HepG2 (cell line): Measurements from ENCODE around the gene GPC6. TPM values are rescaled to one million over a fixed set of nuclear protein-coding genes. Genes with fewer than 3 reads are reported as not detected.

ENCODE experiments used
- AHR ChIP-seq: IDR thresholded peaks from 2 replicates; pipeline ENCODE4 v1.6.1; 2018; ENCODE audit warnings: missing genetic modification reagents, missing compliant biosample characterization
- ARHGAP35 ChIP-seq: sonication (generic); formaldehyde crosslinking; IDR thresholded peaks from 2 replicates; pipeline ENCODE4 v1.9.0; 2022; ENCODE audit warnings: mild to moderate bottlenecking, inconsistent platforms, moderate library complexity, missing genetic modification reagents, borderline replicate concordance
- ATM ChIP-seq: fragments of 450-650 bp; IDR thresholded peaks from 2 replicates; pipeline ENCODE4 v1.7.1; 2017; ENCODE audit warnings: mild to moderate bottlenecking, borderline replicate concordance
- CEBPG ChIP-seq: IDR thresholded peaks from 2 replicates; pipeline ENCODE4 v1.6.1; 2016
- HDAC2 ChIP-seq: sonication (generic); formaldehyde crosslinking; IDR thresholded peaks from 2 replicates; pipeline ENCODE4 v1.4.0; 2020; ENCODE audit warnings: missing genetic modification reagents
- HHEX ChIP-seq: IDR thresholded peaks from 2 replicates; pipeline ENCODE4 v1.6.1; 2016; ENCODE audit warnings: control low read depth
- HNF4A ChIP-seq: sonication (generic); formaldehyde crosslinking; IDR thresholded peaks from 2 replicates; pipeline ENCODE4 v1.4.0; 2020; ENCODE audit warnings: missing genetic modification reagents
- JUN ChIP-seq: sonication (generic); formaldehyde crosslinking; IDR thresholded peaks from 2 replicates; pipeline ENCODE4 v1.4.0; 2020; ENCODE audit warnings: mild to moderate bottlenecking, missing genetic modification reagents
- RORA ChIP-seq: sonication (generic); formaldehyde crosslinking; IDR thresholded peaks from 2 replicates; pipeline ENCODE4 v1.5.0; 2020; ENCODE audit warnings: mild to moderate bottlenecking, missing genetic modification reagents, moderate library complexity
- SMARCC2 ChIP-seq: fragments of 450-650 bp; IDR thresholded peaks from 2 replicates; pipeline ENCODE4 v1.6.1; 2017; ENCODE audit warnings: antibody characterized with exemption, mild to moderate bottlenecking
- U2AF1 ChIP-seq: fragments of 200-400 bp; formaldehyde crosslinking; optimal IDR thresholded peaks from 2 replicates; pipeline ENCODE3; 2017; ENCODE audit warnings: mild to moderate bottlenecking, low read depth, low read length
- ZFP36 ChIP-seq: fragments of 150-350 bp; IDR thresholded peaks from 2 replicates; pipeline ENCODE4 v1.6.1; 2018; ENCODE audit warnings: borderline replicate concordance, low read length, low read depth; ENCODE audit not compliant: partially characterized antibody
- ZNF207 ChIP-seq: fragments of 450-650 bp; IDR thresholded peaks from 2 replicates; pipeline ENCODE4 v1.6.1; 2016; ENCODE audit warnings: antibody characterized with exemption, borderline replicate concordance
- ZNF33B ChIP-seq: sonication (generic); formaldehyde crosslinking; IDR thresholded peaks from 2 replicates; pipeline ENCODE4 v1.5.1; 2020; ENCODE audit warnings: mild to moderate bottlenecking, missing genetic modification reagents
- ZNF678 ChIP-seq: sonication (generic); formaldehyde crosslinking; IDR thresholded peaks from 2 replicates; pipeline ENCODE4 v1.4.0; 2020; ENCODE audit warnings: mild to moderate bottlenecking, missing genetic modification reagents
- ZSCAN20 ChIP-seq: sonication (generic); formaldehyde crosslinking; IDR thresholded peaks from 2 replicates; pipeline ENCODE4 v1.4.0; 2020; ENCODE audit warnings: missing genetic modification reagents, mild to moderate bottlenecking, borderline replicate concordance
- ZSCAN25 ChIP-seq: sonication (generic); formaldehyde crosslinking; IDR thresholded peaks from 2 replicates; pipeline ENCODE4 v1.8.0; 2022; ENCODE audit warnings: mild to moderate bottlenecking, missing genetic modification reagents
- polyA plus RNA-seq, 8 experiments: library from polyadenylated mRNA; depleted of rRNA in 3 of 8; stranded (reverse) in 7 of 8; unstranded in 1 of 8; fragments of >200 nt; fragmentation: Illumina TruSeq in 4 of 8; extraction: Trizol in 4 of 8; gene quantifications; 2 replicates each; pipeline versions ENCODE4 v1.2.1 to v1.2.3, GENCODE V29; 2011 to 2016; ENCODE audit warnings: low read depth in 4 of 8, missing spikeins in 1 of 8, mixed read lengths in 1 of 8; ENCODE audit not compliant: insufficient read depth in 1 of 8
- total RNA-seq, 5 experiments: library from RNA; depleted of rRNA; stranded (reverse); fragments of >200 nt; fragmentation: Illumina TruSeq; extraction: Trizol; gene quantifications; 2 replicates each; pipeline ENCODE4 v1.2.3, GENCODE V29; 2016; ENCODE audit warnings: low read depth in 1 of 5
- TF ChIP-seq, protein P1 (sequence below): sonication (generic); formaldehyde crosslinking; IDR thresholded peaks from 2 replicates; pipeline ENCODE4 v1.4.0; 2020; ENCODE audit warnings: mild to moderate bottlenecking, missing genetic modification reagents
- TF ChIP-seq, protein P2 (sequence below): sonication (generic); formaldehyde crosslinking; IDR thresholded peaks from 2 replicates; pipeline ENCODE4 v1.4.0; 2020; ENCODE audit warnings: missing genetic modification reagents
- TF ChIP-seq, protein P3 (sequence below): sonication (generic); formaldehyde crosslinking; IDR thresholded peaks from 2 replicates; pipeline ENCODE4 v1.4.0; 2020; ENCODE audit warnings: missing genetic modification reagents
- TF ChIP-seq, protein P4 (sequence below): sonication (generic); formaldehyde crosslinking; IDR thresholded peaks from 2 replicates; pipeline ENCODE4 v1.5.0; 2020; ENCODE audit warnings: missing genetic modification reagents
- TF ChIP-seq, protein P5 (sequence below): sonication (generic); formaldehyde crosslinking; conservative IDR thresholded peaks from 2 replicates; pipeline ENCODE4 v1.8.0; 2022; ENCODE audit warnings: mild to moderate bottlenecking, moderate library complexity, missing genetic modification reagents
- TF ChIP-seq, protein P6 (sequence below): sonication (generic); formaldehyde crosslinking; IDR thresholded peaks from 2 replicates; pipeline ENCODE4 v1.4.0; 2020; ENCODE audit warnings: mild to moderate bottlenecking, missing genetic modification reagents

The GPC6 gene
- total and polyA plus RNA-seq, 2 of the 13 experiments (the other 11 are each of a cell fraction or from before 2014, with no cell fraction given): 24.5 to 33.9 TPM

DNA sequence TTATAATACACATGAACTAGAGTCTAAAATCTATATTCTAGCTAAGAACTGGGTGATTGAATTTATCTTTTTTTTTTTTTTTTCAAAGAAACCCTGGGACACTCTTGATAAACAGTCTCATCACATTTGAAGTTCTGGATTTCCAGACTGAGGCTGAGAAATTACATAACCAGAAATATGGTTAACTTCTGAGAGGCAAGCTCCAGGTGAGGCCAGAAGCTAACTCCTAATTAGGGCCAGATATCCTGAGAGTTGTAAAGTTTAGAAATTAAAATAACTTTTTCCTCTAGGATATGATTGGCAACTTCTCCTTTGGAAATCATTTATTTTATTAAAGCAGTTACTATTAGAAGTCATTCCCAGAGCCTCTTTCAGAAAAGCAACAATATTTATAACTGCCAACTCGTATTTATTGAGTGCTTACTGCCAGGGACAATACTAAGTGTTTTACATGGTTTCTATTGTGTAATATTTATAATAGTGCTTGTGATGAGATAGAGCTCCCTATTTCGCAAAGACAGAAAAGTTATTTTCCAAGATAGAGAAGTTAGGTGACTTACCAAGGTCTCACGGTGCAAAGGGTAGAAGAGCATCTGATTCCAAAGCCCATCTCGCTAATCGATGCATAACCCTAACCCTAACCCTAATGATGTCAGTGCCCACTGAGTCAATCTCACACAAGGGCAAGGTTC is 1065.2 kb downstream of the GPC6 start (continued):
- TF ChIP-seq, protein P1, sequence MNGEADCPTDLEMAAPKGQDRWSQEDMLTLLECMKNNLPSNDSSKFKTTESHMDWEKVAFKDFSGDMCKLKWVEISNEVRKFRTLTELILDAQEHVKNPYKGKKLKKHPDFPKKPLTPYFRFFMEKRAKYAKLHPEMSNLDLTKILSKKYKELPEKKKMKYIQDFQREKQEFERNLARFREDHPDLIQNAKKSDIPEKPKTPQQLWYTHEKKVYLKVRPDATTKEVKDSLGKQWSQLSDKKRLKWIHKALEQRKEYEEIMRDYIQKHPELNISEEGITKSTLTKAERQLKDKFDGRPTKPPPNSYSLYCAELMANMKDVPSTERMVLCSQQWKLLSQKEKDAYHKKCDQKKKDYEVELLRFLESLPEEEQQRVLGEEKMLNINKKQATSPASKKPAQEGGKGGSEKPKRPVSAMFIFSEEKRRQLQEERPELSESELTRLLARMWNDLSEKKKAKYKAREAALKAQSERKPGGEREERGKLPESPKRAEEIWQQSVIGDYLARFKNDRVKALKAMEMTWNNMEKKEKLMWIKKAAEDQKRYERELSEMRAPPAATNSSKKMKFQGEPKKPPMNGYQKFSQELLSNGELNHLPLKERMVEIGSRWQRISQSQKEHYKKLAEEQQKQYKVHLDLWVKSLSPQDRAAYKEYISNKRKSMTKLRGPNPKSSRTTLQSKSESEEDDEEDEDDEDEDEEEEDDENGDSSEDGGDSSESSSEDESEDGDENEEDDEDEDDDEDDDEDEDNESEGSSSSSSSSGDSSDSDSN (CRISPR knock-in tag): no peak
- TF ChIP-seq HNF4A (CRISPR knock-in tag) (peak; percentile 100), HDAC2 (CRISPR knock-in tag) (peak; percentile 98), ARHGAP35 (CRISPR knock-in tag) (no peak), ZFP36 (no peak), U2AF1 (no peak), SMARCC2 (peak; percentile 64; the same call in 1 of the 2 replicates), ZNF678 (CRISPR knock-in tag) (no peak), ZNF33B (no peak), ZSCAN20 (CRISPR knock-in tag) (no peak), RORA (CRISPR knock-in tag) (peak; percentile 97), JUN (CRISPR knock-in tag) (peak; percentile 98), CEBPG (peak; percentile 88), HHEX (CRISPR knock-in tag) (peak; percentile 87), ATM (no peak), ZSCAN25 (CRISPR knock-in tag) (no peak), ZNF207 (no peak), AHR (CRISPR knock-in tag) (no peak; the same call in 1 of the 2 replicates)
- TF ChIP-seq, protein P2, sequence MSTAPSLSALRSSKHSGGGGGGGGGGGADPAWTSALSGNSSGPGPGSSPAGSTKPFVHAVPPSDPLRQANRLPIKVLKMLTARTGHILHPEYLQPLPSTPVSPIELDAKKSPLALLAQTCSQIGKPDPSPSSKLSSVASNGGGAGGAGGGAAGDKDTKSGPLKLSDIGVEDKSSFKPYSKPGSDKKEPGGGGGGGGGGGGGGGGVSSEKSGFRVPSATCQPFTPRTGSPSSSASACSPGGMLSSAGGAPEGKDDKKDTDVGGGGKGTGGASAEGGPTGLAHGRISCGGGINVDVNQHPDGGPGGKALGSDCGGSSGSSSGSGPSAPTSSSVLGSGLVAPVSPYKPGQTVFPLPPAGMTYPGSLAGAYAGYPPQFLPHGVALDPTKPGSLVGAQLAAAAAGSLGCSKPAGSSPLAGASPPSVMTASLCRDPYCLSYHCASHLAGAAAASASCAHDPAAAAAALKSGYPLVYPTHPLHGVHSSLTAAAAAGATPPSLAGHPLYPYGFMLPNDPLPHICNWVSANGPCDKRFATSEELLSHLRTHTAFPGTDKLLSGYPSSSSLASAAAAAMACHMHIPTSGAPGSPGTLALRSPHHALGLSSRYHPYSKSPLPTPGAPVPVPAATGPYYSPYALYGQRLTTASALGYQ (CRISPR knock-in tag): peak; percentile 90
- TF ChIP-seq, protein P3, sequence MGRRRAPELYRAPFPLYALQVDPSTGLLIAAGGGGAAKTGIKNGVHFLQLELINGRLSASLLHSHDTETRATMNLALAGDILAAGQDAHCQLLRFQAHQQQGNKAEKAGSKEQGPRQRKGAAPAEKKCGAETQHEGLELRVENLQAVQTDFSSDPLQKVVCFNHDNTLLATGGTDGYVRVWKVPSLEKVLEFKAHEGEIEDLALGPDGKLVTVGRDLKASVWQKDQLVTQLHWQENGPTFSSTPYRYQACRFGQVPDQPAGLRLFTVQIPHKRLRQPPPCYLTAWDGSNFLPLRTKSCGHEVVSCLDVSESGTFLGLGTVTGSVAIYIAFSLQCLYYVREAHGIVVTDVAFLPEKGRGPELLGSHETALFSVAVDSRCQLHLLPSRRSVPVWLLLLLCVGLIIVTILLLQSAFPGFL (CRISPR knock-in tag): no peak
- TF ChIP-seq, protein P4, sequence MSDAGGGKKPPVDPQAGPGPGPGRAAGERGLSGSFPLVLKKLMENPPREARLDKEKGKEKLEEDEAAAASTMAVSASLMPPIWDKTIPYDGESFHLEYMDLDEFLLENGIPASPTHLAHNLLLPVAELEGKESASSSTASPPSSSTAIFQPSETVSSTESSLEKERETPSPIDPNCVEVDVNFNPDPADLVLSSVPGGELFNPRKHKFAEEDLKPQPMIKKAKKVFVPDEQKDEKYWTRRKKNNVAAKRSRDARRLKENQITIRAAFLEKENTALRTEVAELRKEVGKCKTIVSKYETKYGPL (CRISPR knock-in tag): no peak
- TF ChIP-seq, protein P5, sequence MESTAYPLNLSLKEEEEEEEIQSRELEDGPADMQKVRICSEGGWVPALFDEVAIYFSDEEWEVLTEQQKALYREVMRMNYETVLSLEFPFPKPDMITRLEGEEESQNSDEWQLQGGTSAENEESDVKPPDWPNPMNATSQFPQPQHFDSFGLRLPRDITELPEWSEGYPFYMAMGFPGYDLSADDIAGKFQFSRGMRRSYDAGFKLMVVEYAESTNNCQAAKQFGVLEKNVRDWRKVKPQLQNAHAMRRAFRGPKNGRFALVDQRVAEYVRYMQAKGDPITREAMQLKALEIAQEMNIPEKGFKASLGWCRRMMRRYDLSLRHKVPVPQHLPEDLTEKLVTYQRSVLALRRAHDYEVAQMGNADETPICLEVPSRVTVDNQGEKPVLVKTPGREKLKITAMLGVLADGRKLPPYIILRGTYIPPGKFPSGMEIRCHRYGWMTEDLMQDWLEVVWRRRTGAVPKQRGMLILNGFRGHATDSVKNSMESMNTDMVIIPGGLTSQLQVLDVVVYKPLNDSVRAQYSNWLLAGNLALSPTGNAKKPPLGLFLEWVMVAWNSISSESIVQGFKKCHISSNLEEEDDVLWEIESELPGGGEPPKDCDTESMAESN: peak; percentile 77
- TF ChIP-seq, protein P6, sequence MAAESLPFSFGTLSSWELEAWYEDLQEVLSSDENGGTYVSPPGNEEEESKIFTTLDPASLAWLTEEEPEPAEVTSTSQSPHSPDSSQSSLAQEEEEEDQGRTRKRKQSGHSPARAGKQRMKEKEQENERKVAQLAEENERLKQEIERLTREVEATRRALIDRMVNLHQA (CRISPR knock-in tag): no peak
